Peyer's patch (tissue), 4 donors: Measurements from ENCODE around the gene CD38. TPM values are rescaled to one million over a fixed set of nuclear protein-coding genes. Genes with fewer than 3 reads are reported as not detected.

ENCODE experiments used
- DNase-seq, 3 donors: peaks; one replicate each; pipeline ENCODE4 v3.0.0-alpha.2; 2017 to 2019
- H3K27ac ChIP-seq, 4 donors: fragments of 200-600 bp; sonication (generic); one replicate each; pipeline ENCODE4 v1.5.1; 2016 to 2019
- H3K27me3 ChIP-seq, 2 donors: fragments of 200-600 bp; sonication (generic); one replicate each; pipeline ENCODE4 v1.5.1; 2019
- H3K36me3 ChIP-seq, 3 donors: fragments of 200-600 bp; sonication (generic); one replicate each; pipeline ENCODE4 v1.5.1; 2016 to 2019
- H3K4me1 ChIP-seq, 4 donors: fragments of 200-600 bp; sonication (generic); one replicate each; pipeline ENCODE4 v1.5.1; 2016 to 2019
- H3K4me3 ChIP-seq, 4 donors: fragments of 200-600 bp; sonication (generic); 1 replicate in 3 of 4; 2 replicates in 1 of 4; pipeline ENCODE4 v1.5.1; 2016 to 2019; ENCODE audit warnings: mild to moderate bottlenecking in 1 of 4
- H3K9me3 ChIP-seq, 4 donors: fragments of 200-600 bp; sonication (generic); one replicate each; pipeline ENCODE4 v1.5.1; 2016 to 2019; ENCODE audit warnings: mild to moderate bottlenecking in 1 of 4
- CTCF ChIP-seq, 6 experiments: fragments of 450-650 bp in 4 of 6; fragments of 200-600 bp in 2 of 6; sonication (generic) in 1 of 6; IDR thresholded peaks; one replicate each; pipeline ENCODE4 v1.5.1; 2017 to 2019; ENCODE audit warnings: antibody characterized with exemption in 6 of 6, mild to moderate bottlenecking in 3 of 6, moderate library complexity in 1 of 6
- POLR2A ChIP-seq, 2 donors: fragments of 450-650 bp; IDR thresholded peaks; one replicate each; pipeline ENCODE4 v1.5.1; 2017; ENCODE audit warnings: antibody characterized with exemption in 2 of 2, mild to moderate bottlenecking in 2 of 2, moderate library complexity in 2 of 2
- total RNA-seq, 4 donors: library from RNA; depleted of rRNA; stranded (reverse); fragments of >200 nt; gene quantifications; one replicate each; pipeline ENCODE4 v1.1.0, GENCODE V29; 2016

CD38 gene
- total RNA-seq, 4 donors from 2014 or later: 2.1 to 19.0 (median 3.9) TPM

DNA sequence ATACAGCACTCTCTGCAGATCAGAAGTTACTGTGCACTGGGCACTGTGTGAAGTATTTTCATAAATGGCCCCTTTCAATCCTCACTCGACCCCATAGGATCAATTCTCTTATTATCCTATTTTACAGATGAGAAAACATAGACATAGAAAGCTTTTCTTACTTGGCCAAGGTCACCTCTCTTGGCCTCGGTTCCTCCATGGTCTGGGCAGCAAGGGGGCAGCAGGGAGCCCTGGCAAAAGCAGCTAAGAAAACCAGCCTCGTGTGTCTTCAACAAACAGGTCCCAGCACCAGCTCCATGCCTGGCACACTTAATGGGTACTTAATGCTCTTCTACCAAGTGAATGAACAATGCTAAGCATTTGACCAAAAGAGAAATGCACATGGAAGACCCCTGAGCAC lies 40.9 kb upstream of the CD38 start:
- Histone ChIP-seq H3K4me1 (no peaks in the 10 kb centered on the region), H3K27me3 (no peaks in the 10 kb centered on the region), H3K9me3 (no peaks in the 10 kb centered on the region), H3K27ac (no peak overlapping the region), H3K4me3 (no peak overlapping the region), H3K36me3 (no peaks in the 10 kb centered on the region)
- no peak for DNase-seq
- TF ChIP-seq POLR2A (IDR thresholded peaks at IDR 0.05): no peak
- peak in 1 of 6 experiments; percentile 9 for TF ChIP-seq CTCF (IDR thresholded peaks at IDR 0.05)

DNA sequence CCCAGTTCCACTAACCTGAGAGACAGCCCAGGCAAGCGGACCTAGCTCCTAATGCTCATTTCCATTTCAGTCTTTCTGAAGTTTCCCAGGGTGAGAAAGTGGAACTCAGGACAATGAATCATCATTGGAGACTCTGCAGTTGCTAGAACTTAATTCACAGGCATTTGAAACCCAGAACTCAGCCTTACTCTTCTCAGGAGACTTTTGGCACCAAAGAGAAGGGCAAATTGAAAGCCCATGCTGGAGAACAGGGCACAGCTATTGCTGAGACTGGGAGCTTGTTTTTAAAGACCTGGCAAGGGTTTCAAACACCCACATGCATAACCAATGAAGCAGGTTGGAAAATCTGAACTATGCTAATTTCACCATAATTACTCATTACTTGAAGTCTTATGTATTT lies 39.3 kb upstream of the CD38 start:
- Histone ChIP-seq H3K27me3 (no peaks in the 10 kb centered on the region), H3K36me3 (no peaks in the 10 kb centered on the region), H3K9me3 (no peaks in the 10 kb centered on the region), H3K4me3 (no peak overlapping the region), H3K4me1 (no peaks in the 10 kb centered on the region), H3K27ac (no peak overlapping the region)
- no peak for DNase-seq
- TF ChIP-seq POLR2A (IDR thresholded peaks at IDR 0.05) (no peak), CTCF (IDR thresholded peaks at IDR 0.05) (no peak)

DNA sequence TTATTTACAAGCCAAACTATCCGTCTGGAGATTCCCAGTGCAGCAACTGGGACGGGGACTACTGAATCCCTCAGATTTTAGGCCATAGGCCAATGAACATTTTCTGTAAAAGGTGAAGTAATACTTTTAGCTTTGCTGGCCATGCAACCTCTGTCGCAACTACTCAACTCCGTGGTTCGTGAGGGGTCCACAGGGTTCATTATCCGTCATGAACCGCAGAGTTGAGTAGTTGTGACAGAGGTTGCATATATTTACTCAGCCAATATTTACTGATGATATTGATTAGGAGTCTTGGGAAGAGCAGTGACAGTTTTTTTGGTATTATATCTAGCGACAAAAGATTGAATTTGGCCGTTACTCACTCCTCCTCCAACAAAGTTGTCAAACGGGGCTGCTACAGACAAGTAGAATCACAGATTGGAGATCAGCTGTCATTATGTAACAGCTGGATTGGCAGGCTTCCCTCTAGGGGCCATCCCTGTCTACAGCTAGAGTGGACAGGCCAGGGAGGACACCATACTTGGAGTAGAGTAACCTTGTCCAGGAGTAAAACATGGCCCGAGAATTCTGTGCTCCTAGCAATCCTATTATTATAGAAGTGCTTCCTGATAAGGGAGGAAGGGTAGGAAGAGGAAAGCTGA lies 37.2 kb upstream of the CD38 start:
- Histone ChIP-seq H3K27me3 (no peaks in the 10 kb centered on the region), H3K36me3 (no peaks in the 10 kb centered on the region), H3K4me1 (no peaks in the 10 kb centered on the region), H3K9me3 (no peaks in the 10 kb centered on the region), H3K4me3 (no peak overlapping the region), H3K27ac (no peak overlapping the region)
- no peak for DNase-seq
- TF ChIP-seq CTCF (IDR thresholded peaks at IDR 0.05) (no peak), POLR2A (IDR thresholded peaks at IDR 0.05) (no peak)

- H3K4me1 ChIP-seq: no peaks in the 10 kb centered on the region
- H3K27me3 ChIP-seq: no peaks in the 10 kb centered on the region
- TF ChIP-seq CTCF (IDR thresholded peaks at IDR 0.05) (no peak), POLR2A (IDR thresholded peaks at IDR 0.05) (no peak)
- no peak overlapping the region for H3K27ac ChIP-seq
- H3K9me3 ChIP-seq: no peaks in the 10 kb centered on the region
- H3K4me3 ChIP-seq: no peak overlapping the region
- no peak for DNase-seq
- H3K36me3 ChIP-seq: no peaks in the 10 kb centered on the region
Observed at GRCh38 chr4:15742083-15742582, 36.0 kb upstream of the CD38 start.

GRCh38 chr4:15742637-15743036 lies 35.5 kb upstream of the CD38 start:
- no peaks in the 10 kb centered on the region for H3K27me3 ChIP-seq
- H3K4me1 ChIP-seq: no peaks in the 10 kb centered on the region
- H3K4me3 ChIP-seq: no peak overlapping the region
- H3K36me3 ChIP-seq: no peaks in the 10 kb centered on the region
- no peak for TF ChIP-seq CTCF (IDR thresholded peaks at IDR 0.05)
- TF ChIP-seq POLR2A (IDR thresholded peaks at IDR 0.05): no peak
- no peak for DNase-seq
- H3K9me3 ChIP-seq: no peaks in the 10 kb centered on the region
- no peak overlapping the region for H3K27ac ChIP-seq
